Hematopoietic multipotent progenitor cell treated with erythropoietin and hydrocortisone succinate and interleukin-3 and kit ligand, for 17 days (in vitro differentiated cells): ENCODE measurements around the gene ADAP1.
"Not testable (repeated sequence)": the region's sequence is repeated elsewhere in the genome, so short reads cannot be mapped to it uniquely, and the experiment has no call there.

Experiments used
- DNase-seq: peaks from one replicate; pipeline ENCODE4 v3.0.0-alpha.2; 2015; ENCODE audit warnings: low spot score

Gene ADAP1

GRCh38 chr7:959271-959670, 4.8 kb upstream of the ADAP1 start:
- DNase-seq: no peak

GRCh38 chr7:958221-959200, 4.0 kb upstream of the ADAP1 start:
- DNase-seq: no peak

- DNase-seq: no peak
Observed at GRCh38 chr7:957418-958220, 3.1 kb upstream of the ADAP1 start.

- DNase-seq: no peak
Observed at GRCh38 chr7:956031-956430, 1.6 kb upstream of the ADAP1 start.

GRCh38 chr7:953547-954327, 743 bp downstream of the ADAP1 start:
- no peak for DNase-seq

GRCh38 chr7:952548-953441, 1.7 kb downstream of the ADAP1 start:
- no peak for DNase-seq

- no peak for DNase-seq
Observed at GRCh38 chr7:951881-952547, 2.5 kb downstream of the ADAP1 start.

GRCh38 chr7:949021-949934, 5.2 kb downstream of the ADAP1 start:
- DNase-seq: no peak

- DNase-seq: no peak
Observed at GRCh38 chr7:947391-948210, 6.9 kb downstream of the ADAP1 start.

GRCh38 chr7:946256-946996, 8.1 kb downstream of the ADAP1 start:
- DNase-seq: no peak

GRCh38 chr7:945556-946255, 8.8 kb downstream of the ADAP1 start:
- no peak for DNase-seq

- DNase-seq: no peak
Observed at GRCh38 chr7:945147-945555, 9.3 kb downstream of the ADAP1 start.

GRCh38 chr7:944744-945143, 9.7 kb downstream of the ADAP1 start:
- no peak for DNase-seq

- not testable (repeated sequence) for DNase-seq
Observed at GRCh38 chr7:943793-944192, 10.7 kb downstream of the ADAP1 start.

GRCh38 chr7:940599-941408, 13.7 kb downstream of the ADAP1 start:
- DNase-seq: no peak

GRCh38 chr7:939843-940242, 14.6 kb downstream of the ADAP1 start:
- DNase-seq: no peak
